ENCODE results near the gene CHST14.

CHST14 gene

GRCh38 chr15:40425681-40426080 lies 45.1 kb upstream of the CHST14 start:
- Histone ChIP-seq H3K4me1 (ENCODE audit: control insufficient read depth, low read length) (peaks cover 3% of the 10 kb centered on the region; the same call in 1 of the 2 replicates), H3K79me2 (ENCODE audit: control insufficient read depth, low read length) (no peaks in the 10 kb centered on the region), H3F3A (ENCODE audit: control insufficient read depth, insufficient read depth) (no peaks in the 10 kb centered on the region), H3K4me2 (ENCODE audit: low read length) (no peak overlapping the region), H3K9me3 (ENCODE audit: control insufficient read depth, insufficient read depth, low read length) (no peaks in the 10 kb centered on the region), H3K27me3 (ENCODE audit: control insufficient read depth, low read length) (peaks cover 16% of the 10 kb centered on the region), H3K4me3 (ENCODE audit: low read length) (no peak overlapping the region), H3K27ac (ENCODE audit: low read depth, low read length) (no peak overlapping the region), H4K20me1 (ENCODE audit: control insufficient read depth, insufficient read depth, low read depth, low read length) (no peaks in the 10 kb centered on the region), H3K9me2 (replicated peaks; ENCODE audit: control insufficient read depth, low read length) (no peaks in the 10 kb centered on the region), H3K36me3 (ENCODE audit: control insufficient read depth, low read length) (no peaks in the 10 kb centered on the region)
- TF ChIP-seq, protein P1, sequence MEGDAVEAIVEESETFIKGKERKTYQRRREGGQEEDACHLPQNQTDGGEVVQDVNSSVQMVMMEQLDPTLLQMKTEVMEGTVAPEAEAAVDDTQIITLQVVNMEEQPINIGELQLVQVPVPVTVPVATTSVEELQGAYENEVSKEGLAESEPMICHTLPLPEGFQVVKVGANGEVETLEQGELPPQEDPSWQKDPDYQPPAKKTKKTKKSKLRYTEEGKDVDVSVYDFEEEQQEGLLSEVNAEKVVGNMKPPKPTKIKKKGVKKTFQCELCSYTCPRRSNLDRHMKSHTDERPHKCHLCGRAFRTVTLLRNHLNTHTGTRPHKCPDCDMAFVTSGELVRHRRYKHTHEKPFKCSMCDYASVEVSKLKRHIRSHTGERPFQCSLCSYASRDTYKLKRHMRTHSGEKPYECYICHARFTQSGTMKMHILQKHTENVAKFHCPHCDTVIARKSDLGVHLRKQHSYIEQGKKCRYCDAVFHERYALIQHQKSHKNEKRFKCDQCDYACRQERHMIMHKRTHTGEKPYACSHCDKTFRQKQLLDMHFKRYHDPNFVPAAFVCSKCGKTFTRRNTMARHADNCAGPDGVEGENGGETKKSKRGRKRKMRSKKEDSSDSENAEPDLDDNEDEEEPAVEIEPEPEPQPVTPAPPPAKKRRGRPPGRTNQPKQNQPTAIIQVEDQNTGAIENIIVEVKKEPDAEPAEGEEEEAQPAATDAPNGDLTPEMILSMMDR (IDR thresholded peaks at IDR 0.05; ENCODE audit: low read depth, low read length, poor library complexity, severe bottlenecking), result no peak
- no peak for TF ChIP-seq EZH2phosphoT487 (IDR thresholded peaks at IDR 0.05; ENCODE audit: borderline replicate concordance, low read length)

GRCh38 chr15:40427188-40427587 lies 43.6 kb upstream of the CHST14 start:
- Histone ChIP-seq H3F3A (ENCODE audit: control insufficient read depth, insufficient read depth) (no peaks in the 10 kb centered on the region), H3K4me1 (ENCODE audit: control insufficient read depth, low read length) (no peaks in the 10 kb centered on the region), H3K27ac (ENCODE audit: low read depth, low read length) (no peak overlapping the region), H3K79me2 (ENCODE audit: control insufficient read depth, low read length) (no peaks in the 10 kb centered on the region), H3K4me2 (ENCODE audit: low read length) (no peak overlapping the region), H4K20me1 (ENCODE audit: control insufficient read depth, insufficient read depth, low read depth, low read length) (no peaks in the 10 kb centered on the region), H3K9me3 (ENCODE audit: control insufficient read depth, insufficient read depth, low read length) (no peaks in the 10 kb centered on the region), H3K27me3 (ENCODE audit: control insufficient read depth, low read length) (peaks cover 15% of the 10 kb centered on the region), H3K4me3 (ENCODE audit: low read length) (no peak overlapping the region), H3K36me3 (ENCODE audit: control insufficient read depth, low read length) (no peaks in the 10 kb centered on the region), H3K9me2 (replicated peaks; ENCODE audit: control insufficient read depth, low read length) (no peaks in the 10 kb centered on the region)
- TF ChIP-seq, protein P1 (IDR thresholded peaks at IDR 0.05; ENCODE audit: low read depth, low read length, poor library complexity, severe bottlenecking), result no peak
- no peak for TF ChIP-seq EZH2phosphoT487 (IDR thresholded peaks at IDR 0.05; ENCODE audit: borderline replicate concordance, low read length)

GRCh38 chr15:40428185-40428584 lies 42.6 kb upstream of the CHST14 start:
- Histone ChIP-seq H3K9me2 (replicated peaks; ENCODE audit: control insufficient read depth, low read length) (no peaks in the 10 kb centered on the region), H3K27me3 (ENCODE audit: control insufficient read depth, low read length) (peaks cover 24% of the 10 kb centered on the region), H3K27ac (ENCODE audit: low read depth, low read length) (no peak overlapping the region), H3K79me2 (ENCODE audit: control insufficient read depth, low read length) (no peaks in the 10 kb centered on the region), H3K4me1 (ENCODE audit: control insufficient read depth, low read length) (no peaks in the 10 kb centered on the region), H3K36me3 (ENCODE audit: control insufficient read depth, low read length) (no peaks in the 10 kb centered on the region), H3K4me2 (ENCODE audit: low read length) (no peak overlapping the region), H3F3A (ENCODE audit: control insufficient read depth, insufficient read depth) (no peaks in the 10 kb centered on the region), H3K4me3 (ENCODE audit: low read length) (no peak overlapping the region), H3K9me3 (ENCODE audit: control insufficient read depth, insufficient read depth, low read length) (no peaks in the 10 kb centered on the region), H4K20me1 (ENCODE audit: control insufficient read depth, insufficient read depth, low read depth, low read length) (no peaks in the 10 kb centered on the region)
- TF ChIP-seq, protein P1 (IDR thresholded peaks at IDR 0.05; ENCODE audit: low read depth, low read length, poor library complexity, severe bottlenecking), result no peak
- no peak for TF ChIP-seq EZH2phosphoT487 (IDR thresholded peaks at IDR 0.05; ENCODE audit: borderline replicate concordance, low read length)

Measured in DOHH2 (cell line).